Measurements from ENCODE around the gene TIPRL.
A peak's percentile ranks its signal among the peaks of the same experiment; 100 is the strongest.
"Not testable (repeated sequence)": the region's sequence is repeated elsewhere in the genome, so short reads cannot be mapped to it uniquely, and the experiment has no call there.

TIPRL gene

GRCh38 chr1:168159251-168159650, 19.5 kb upstream of the TIPRL start:
- DNase-seq (ENCODE audit: low read depth) = no peak

GRCh38 chr1:168159979-168160378, 18.8 kb upstream of the TIPRL start:
- DNase-seq (ENCODE audit: low read depth) = no peak

- DNase-seq (ENCODE audit: low read depth) = no peak
These were observed 17.3 kb upstream of the TIPRL start for GRCh38 chr1:168161459-168161858.

GRCh38 chr1:168163670-168164069, 15.1 kb upstream of the TIPRL start:
- no peak for DNase-seq (ENCODE audit: low read depth)

- DNase-seq (ENCODE audit: low read depth) = peak; percentile 34
These were observed 14.0 kb upstream of the TIPRL start for GRCh38 chr1:168164771-168165170.

GRCh38 chr1:168167806-168168205, 11.0 kb upstream of the TIPRL start:
- DNase-seq (ENCODE audit: low read depth) = no peak

- no peak for DNase-seq (ENCODE audit: low read depth)
These were observed 7.9 kb upstream of the TIPRL start for GRCh38 chr1:168170564-168171508.

- DNase-seq (ENCODE audit: low read depth) = no peak
These were observed 6.4 kb upstream of the TIPRL start for GRCh38 chr1:168172250-168172915.

GRCh38 chr1:168178227-168178637, 530 bp upstream of the TIPRL start:
- DNase-seq (ENCODE audit: low read depth) = no peak

GRCh38 chr1:168179438-168180147, 831 bp downstream of the TIPRL start:
- peak; percentile 54 for DNase-seq (ENCODE audit: low read depth)

- no peak for DNase-seq (ENCODE audit: low read depth)
These were observed 1.4 kb downstream of the TIPRL start for GRCh38 chr1:168180148-168180524.

- not testable (repeated sequence) for DNase-seq (ENCODE audit: low read depth)
These were observed 2.4 kb downstream of the TIPRL start for GRCh38 chr1:168181063-168181720.

- DNase-seq (ENCODE audit: low read depth) = no peak
These were observed 8.4 kb downstream of the TIPRL start for GRCh38 chr1:168187177-168187576.

- no peak for DNase-seq (ENCODE audit: low read depth)
These were observed 11.6 kb downstream of the TIPRL start for GRCh38 chr1:168190403-168190802.

- no peak for DNase-seq (ENCODE audit: low read depth)
These were observed 16.7 kb downstream of the TIPRL start for GRCh38 chr1:168195199-168196135.

- no peak for DNase-seq (ENCODE audit: low read depth)
These were observed 20.3 kb downstream of the TIPRL start for GRCh38 chr1:168199056-168199455.

- DNase-seq (ENCODE audit: low read depth) = peak; percentile 40
These were observed 24.3 kb downstream of the TIPRL start for GRCh38 chr1:168202941-168203654.

- DNase-seq (ENCODE audit: low read depth) = no peak
These were observed 27.3 kb downstream of the TIPRL start for GRCh38 chr1:168206111-168206510.

- not testable (repeated sequence) for DNase-seq (ENCODE audit: low read depth)
These were observed 28.9 kb downstream of the TIPRL start for GRCh38 chr1:168207673-168208072.

- DNase-seq (ENCODE audit: low read depth) = no peak
These were observed 31.6 kb downstream of the TIPRL start for GRCh38 chr1:168210312-168210711.

All from ELR (cell line).